ENCODE measurements around the gene NOS1AP. TPM values are rescaled to one million over a fixed set of nuclear protein-coding genes. Genes with fewer than 3 reads are reported as not detected.

NOS1AP gene
- total RNA-seq, 1 experiment from 2014 or later = 5.3 TPM

DNA sequence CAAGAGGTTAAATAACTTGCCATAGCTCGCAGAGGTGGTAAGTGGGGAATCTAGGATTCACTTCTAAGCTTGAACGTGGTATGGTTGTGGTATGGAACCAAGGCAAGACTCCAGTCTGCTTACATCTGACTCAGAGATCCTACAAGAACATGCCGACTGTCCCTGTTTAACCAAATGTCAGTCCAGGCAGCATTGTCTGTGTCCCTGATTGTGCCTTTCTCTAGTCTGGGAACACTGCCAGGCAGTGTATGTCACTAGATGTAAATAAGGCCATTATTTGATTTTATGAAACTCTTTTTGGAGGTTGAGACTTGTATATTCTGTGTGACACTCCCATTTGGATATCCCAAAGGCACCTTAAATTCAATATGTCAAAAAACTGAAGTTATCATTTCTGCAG lies 96.0 kb downstream of the NOS1AP start:
- no peaks in the 10 kb centered on the region for H3K9me2 ChIP-seq (ENCODE audit: insufficient read depth)
- no peaks in the 10 kb centered on the region for H3K27me3 ChIP-seq (ENCODE audit: insufficient read depth, low read length)
- POLR2A ChIA-PET = no interaction called here
- H3K4me3 ChIP-seq (replicated peaks in 1 of 2; ENCODE audit: low read depth in 1 of 2, low read length in 2 of 2) = no peak overlapping the region
- no peak for DNase-seq (ENCODE audit: low read depth, low spot score)
- no peaks in the 10 kb centered on the region for H3K9me3 ChIP-seq (ENCODE audit: control insufficient read depth in 1 of 2, insufficient read depth in 1 of 2, low read depth in 1 of 2, low read length in 2 of 2)
- no peaks in the 10 kb centered on the region for H4K20me1 ChIP-seq (ENCODE audit: insufficient read depth)
- H3K79me2 ChIP-seq (ENCODE audit: insufficient read depth, low read length) = no peaks in the 10 kb centered on the region
- no peak overlapping the region for H3K4me2 ChIP-seq (ENCODE audit: low read length)
- no peak overlapping the region for H2AFZ ChIP-seq (ENCODE audit: low read depth, low read length, poor library complexity, severe bottlenecking)
- no TSS peak for BruUV-seq (replicated peaks)
- no peak for ATAC-seq
- intact Hi-C loops (cut with micrococcal nuclease) = no loop called here
- CTCF ChIA-PET = no interaction called here
- no peaks in the 10 kb centered on the region for H3K36me3 ChIP-seq (ENCODE audit: control insufficient read depth in 1 of 2, insufficient read depth in 2 of 2, low read length in 2 of 2)
- RAD21 ChIA-PET (ENCODE audit: low non-redundant PET in 1 of 2, low total read pairs in 2 of 2, uncharacterized antibody in 2 of 2, unreplicated experiment in 2 of 2) = no interaction called here
- peaks cover 4 to 10% of the 10 kb centered on the region in 2 experiments; a peak in 2 of 4 replicates for H3K4me1 ChIP-seq (ENCODE audit: control insufficient read depth in 1 of 2, insufficient read depth in 2 of 2, low read length in 2 of 2)
- no peak overlapping the region for H3K9ac ChIP-seq (ENCODE audit: low read length)
- no peak overlapping the region for H3K27ac ChIP-seq (ENCODE audit: low read depth, low read length)
- TF ChIP-seq FOSL1 (IDR thresholded peaks at IDR 0.05; ENCODE audit: low read depth) (no peak), TCF7L2 (IDR thresholded peaks at IDR 0.05; ENCODE audit: borderline replicate concordance, extremely low read depth, insufficient read depth, insufficient read length) (no peak), YY1 (IDR thresholded peaks at IDR 0.05; ENCODE audit: extremely low read depth, insufficient replicate concordance, low read depth, low read length) (no peak), RAD21 (IDR thresholded peaks at IDR 0.05; ENCODE audit: low read depth) (no peak), ZFX (IDR thresholded peaks at IDR 0.05) (no peak), ELF1 (IDR thresholded peaks at IDR 0.05; ENCODE audit: borderline replicate concordance, low read depth) (no peak), POLR2AphosphoS5 (IDR thresholded peaks at IDR 0.05; ENCODE audit: low read depth, low read length) (no peak), CBX3 (IDR thresholded peaks at IDR 0.05; ENCODE audit: low read depth) (no peak), SP1 (IDR thresholded peaks at IDR 0.05; ENCODE audit: low read depth) (no peak), SRF (IDR thresholded peaks at IDR 0.05; ENCODE audit: low read depth) (no peak), POLR2A (IDR thresholded peaks at IDR 0.05; ENCODE audit: borderline replicate concordance, extremely low read depth, insufficient read depth, insufficient read length) (no peak), ZNF274 (IDR thresholded peaks at IDR 0.05; ENCODE audit: low read depth, low read length) (no peak), EGR1 (IDR thresholded peaks at IDR 0.05; ENCODE audit: low read depth) (no peak), EZH2phosphoT487 (IDR thresholded peaks at IDR 0.05; ENCODE audit: borderline replicate concordance) (no peak), EZH2 (IDR thresholded peaks at IDR 0.05) (no peak)
- TF ChIP-seq, protein P1, sequence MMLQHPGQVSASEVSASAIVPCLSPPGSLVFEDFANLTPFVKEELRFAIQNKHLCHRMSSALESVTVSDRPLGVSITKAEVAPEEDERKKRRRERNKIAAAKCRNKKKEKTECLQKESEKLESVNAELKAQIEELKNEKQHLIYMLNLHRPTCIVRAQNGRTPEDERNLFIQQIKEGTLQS (IDR thresholded peaks at IDR 0.05) = no peak
- TF ChIP-seq, protein P2, sequence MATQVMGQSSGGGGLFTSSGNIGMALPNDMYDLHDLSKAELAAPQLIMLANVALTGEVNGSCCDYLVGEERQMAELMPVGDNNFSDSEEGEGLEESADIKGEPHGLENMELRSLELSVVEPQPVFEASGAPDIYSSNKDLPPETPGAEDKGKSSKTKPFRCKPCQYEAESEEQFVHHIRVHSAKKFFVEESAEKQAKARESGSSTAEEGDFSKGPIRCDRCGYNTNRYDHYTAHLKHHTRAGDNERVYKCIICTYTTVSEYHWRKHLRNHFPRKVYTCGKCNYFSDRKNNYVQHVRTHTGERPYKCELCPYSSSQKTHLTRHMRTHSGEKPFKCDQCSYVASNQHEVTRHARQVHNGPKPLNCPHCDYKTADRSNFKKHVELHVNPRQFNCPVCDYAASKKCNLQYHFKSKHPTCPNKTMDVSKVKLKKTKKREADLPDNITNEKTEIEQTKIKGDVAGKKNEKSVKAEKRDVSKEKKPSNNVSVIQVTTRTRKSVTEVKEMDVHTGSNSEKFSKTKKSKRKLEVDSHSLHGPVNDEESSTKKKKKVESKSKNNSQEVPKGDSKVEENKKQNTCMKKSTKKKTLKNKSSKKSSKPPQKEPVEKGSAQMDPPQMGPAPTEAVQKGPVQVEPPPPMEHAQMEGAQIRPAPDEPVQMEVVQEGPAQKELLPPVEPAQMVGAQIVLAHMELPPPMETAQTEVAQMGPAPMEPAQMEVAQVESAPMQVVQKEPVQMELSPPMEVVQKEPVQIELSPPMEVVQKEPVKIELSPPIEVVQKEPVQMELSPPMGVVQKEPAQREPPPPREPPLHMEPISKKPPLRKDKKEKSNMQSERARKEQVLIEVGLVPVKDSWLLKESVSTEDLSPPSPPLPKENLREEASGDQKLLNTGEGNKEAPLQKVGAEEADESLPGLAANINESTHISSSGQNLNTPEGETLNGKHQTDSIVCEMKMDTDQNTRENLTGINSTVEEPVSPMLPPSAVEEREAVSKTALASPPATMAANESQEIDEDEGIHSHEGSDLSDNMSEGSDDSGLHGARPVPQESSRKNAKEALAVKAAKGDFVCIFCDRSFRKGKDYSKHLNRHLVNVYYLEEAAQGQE (IDR thresholded peaks at IDR 0.05; ENCODE audit: low read depth) = no peak
- TF ChIP-seq, protein P3, sequence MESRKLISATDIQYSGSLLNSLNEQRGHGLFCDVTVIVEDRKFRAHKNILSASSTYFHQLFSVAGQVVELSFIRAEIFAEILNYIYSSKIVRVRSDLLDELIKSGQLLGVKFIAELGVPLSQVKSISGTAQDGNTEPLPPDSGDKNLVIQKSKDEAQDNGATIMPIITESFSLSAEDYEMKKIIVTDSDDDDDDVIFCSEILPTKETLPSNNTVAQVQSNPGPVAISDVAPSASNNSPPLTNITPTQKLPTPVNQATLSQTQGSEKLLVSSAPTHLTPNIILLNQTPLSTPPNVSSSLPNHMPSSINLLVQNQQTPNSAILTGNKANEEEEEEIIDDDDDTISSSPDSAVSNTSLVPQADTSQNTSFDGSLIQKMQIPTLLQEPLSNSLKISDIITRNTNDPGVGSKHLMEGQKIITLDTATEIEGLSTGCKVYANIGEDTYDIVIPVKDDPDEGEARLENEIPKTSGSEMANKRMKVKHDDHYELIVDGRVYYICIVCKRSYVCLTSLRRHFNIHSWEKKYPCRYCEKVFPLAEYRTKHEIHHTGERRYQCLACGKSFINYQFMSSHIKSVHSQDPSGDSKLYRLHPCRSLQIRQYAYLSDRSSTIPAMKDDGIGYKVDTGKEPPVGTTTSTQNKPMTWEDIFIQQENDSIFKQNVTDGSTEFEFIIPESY (IDR thresholded peaks at IDR 0.05; ENCODE audit: extremely low read depth, insufficient replicate concordance, low read length) = no peak
- TF ChIP-seq, protein P4, sequence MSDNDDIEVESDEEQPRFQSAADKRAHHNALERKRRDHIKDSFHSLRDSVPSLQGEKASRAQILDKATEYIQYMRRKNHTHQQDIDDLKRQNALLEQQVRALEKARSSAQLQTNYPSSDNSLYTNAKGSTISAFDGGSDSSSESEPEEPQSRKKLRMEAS (IDR thresholded peaks at IDR 0.05) = no peak
- TF ChIP-seq, protein P5, sequence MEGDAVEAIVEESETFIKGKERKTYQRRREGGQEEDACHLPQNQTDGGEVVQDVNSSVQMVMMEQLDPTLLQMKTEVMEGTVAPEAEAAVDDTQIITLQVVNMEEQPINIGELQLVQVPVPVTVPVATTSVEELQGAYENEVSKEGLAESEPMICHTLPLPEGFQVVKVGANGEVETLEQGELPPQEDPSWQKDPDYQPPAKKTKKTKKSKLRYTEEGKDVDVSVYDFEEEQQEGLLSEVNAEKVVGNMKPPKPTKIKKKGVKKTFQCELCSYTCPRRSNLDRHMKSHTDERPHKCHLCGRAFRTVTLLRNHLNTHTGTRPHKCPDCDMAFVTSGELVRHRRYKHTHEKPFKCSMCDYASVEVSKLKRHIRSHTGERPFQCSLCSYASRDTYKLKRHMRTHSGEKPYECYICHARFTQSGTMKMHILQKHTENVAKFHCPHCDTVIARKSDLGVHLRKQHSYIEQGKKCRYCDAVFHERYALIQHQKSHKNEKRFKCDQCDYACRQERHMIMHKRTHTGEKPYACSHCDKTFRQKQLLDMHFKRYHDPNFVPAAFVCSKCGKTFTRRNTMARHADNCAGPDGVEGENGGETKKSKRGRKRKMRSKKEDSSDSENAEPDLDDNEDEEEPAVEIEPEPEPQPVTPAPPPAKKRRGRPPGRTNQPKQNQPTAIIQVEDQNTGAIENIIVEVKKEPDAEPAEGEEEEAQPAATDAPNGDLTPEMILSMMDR (IDR thresholded peaks at IDR 0.05 in 2 of 3, conservative IDR thresholded peaks at IDR 0.05 in 1 of 3; ENCODE audit: borderline replicate concordance in 1 of 3, insufficient read depth in 1 of 3, low read depth in 2 of 3, low read length in 2 of 3) = no peak
